ENCODE data around the gene KMT2C.

DNA sequence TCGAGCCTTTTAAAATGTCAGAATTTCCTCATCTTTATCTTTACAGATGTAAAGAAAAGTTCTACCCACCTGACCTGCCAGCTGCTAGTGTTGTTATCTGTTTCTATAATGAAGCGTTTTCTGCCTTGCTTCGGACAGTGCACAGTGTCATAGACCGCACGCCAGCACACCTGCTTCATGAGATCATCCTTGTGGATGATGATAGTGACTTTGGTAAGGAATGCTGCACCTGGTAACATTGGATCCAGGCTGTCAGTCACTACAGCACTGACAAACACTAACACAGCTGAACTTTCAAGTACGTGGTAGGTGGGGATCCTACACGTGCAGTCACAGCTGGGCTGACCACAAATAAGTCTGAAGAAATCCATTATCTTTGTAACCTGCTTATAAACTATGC lies 332.7 kb downstream of the KMT2C start:
- TF ChIP-seq, protein P1, sequence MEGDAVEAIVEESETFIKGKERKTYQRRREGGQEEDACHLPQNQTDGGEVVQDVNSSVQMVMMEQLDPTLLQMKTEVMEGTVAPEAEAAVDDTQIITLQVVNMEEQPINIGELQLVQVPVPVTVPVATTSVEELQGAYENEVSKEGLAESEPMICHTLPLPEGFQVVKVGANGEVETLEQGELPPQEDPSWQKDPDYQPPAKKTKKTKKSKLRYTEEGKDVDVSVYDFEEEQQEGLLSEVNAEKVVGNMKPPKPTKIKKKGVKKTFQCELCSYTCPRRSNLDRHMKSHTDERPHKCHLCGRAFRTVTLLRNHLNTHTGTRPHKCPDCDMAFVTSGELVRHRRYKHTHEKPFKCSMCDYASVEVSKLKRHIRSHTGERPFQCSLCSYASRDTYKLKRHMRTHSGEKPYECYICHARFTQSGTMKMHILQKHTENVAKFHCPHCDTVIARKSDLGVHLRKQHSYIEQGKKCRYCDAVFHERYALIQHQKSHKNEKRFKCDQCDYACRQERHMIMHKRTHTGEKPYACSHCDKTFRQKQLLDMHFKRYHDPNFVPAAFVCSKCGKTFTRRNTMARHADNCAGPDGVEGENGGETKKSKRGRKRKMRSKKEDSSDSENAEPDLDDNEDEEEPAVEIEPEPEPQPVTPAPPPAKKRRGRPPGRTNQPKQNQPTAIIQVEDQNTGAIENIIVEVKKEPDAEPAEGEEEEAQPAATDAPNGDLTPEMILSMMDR (conservative IDR thresholded peaks at IDR 0.05; ENCODE audit: low read length): no peak
- TF ChIP-seq EZH2phosphoT487 (IDR thresholded peaks at IDR 0.05; ENCODE audit: borderline replicate concordance, low read depth, low read length): no peak

All from OCI-LY7 (cell line).